Amygdala (tissue), 56 donors: ENCODE data around the gene LRRFIP1.

Experiments
- DNase-seq, 56 donors: peaks; one replicate each; lab custom pipeline; 2025; lab: John Stamatoyannopoulos, UW

The LRRFIP1 gene, protein sequence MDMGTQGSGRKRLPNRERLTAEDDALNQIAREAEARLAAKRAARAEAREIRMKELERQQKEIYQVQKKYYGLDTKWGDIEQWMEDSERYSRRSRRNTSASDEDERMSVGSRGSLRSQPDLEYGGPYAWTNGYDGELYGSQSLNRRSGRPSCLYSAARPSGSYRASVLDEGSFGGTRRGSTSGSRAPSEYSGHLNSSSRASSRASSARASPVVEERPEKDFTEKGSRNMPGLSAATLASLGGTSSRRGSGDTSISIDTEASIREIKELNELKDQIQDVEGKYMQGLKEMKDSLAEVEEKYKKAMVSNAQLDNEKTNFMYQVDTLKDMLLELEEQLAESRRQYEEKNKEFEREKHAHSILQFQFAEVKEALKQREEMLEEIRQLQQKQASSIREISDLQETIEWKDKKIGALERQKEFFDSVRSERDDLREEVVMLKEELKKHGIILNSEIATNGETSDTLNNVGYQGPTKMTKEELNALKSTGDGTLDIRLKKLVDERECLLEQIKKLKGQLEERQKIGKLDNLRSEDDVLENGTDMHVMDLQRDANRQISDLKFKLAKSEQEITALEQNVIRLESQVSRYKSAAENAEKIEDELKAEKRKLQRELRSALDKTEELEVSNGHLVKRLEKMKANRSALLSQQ

DNA sequence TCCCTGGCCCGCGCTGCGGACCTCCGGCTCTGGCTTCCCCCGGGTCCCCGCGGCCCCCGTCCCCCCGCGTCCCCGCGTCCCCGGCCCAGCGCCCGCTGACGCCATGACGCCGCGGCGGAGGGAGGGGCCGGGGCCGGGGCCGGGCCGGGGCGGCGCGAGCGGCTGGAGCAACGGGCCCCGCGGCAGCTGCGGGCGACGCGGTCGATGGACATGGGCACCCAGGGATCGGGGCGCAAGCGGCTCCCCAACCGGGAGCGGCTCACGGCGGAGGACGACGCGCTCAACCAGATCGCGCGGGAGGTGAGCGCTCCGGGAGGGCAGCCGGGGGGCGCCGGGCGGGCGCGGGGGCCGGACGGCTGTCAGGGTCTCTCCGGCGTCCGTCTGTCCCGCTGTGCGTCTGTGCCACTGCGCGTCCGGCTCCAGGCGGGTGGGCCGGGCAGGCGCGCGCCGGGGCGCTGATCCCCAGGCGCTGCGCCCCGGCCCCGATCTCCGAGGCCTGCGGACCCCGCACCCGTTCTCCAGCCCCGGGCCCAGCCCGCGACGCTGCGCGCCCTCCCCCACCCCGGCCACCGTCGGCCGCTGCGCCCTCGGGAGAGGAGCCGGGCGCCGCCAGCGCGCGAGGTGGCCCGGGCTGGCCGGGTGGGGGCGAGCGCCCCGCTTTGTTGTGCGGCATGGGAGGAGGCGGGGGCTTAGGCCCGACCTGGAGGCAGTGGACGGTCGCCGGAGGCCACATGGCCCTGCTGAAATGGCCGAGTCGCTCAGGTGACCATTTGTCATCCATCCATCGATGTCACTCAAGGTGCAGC lies at the start of gene LRRFIP1:
LRRFIP1 (plus strand) TSS at position 147 of the 806 bp plus-strand sequence; CDS start at position 205, 58 bp downstream.
- peak in 4 of 56 donors; percentile 20 to 43 (median 30) for DNase-seq

- no peak for DNase-seq
Measured at GRCh38 chr2:237577956-237578870, 49.2 kb upstream of the LRRFIP1 start.

- no peak for DNase-seq
Measured at GRCh38 chr2:237581326-237581725, 46.1 kb upstream of the LRRFIP1 start.

GRCh38 chr2:237581751-237582746 lies 45.3 kb upstream of the LRRFIP1 start:
- peak in 35 of 56 donors; percentile 9 to 68 (median 33) for DNase-seq

- no peak for DNase-seq
Measured at GRCh38 chr2:237583385-237584295, 43.7 kb upstream of the LRRFIP1 start.

DNA sequence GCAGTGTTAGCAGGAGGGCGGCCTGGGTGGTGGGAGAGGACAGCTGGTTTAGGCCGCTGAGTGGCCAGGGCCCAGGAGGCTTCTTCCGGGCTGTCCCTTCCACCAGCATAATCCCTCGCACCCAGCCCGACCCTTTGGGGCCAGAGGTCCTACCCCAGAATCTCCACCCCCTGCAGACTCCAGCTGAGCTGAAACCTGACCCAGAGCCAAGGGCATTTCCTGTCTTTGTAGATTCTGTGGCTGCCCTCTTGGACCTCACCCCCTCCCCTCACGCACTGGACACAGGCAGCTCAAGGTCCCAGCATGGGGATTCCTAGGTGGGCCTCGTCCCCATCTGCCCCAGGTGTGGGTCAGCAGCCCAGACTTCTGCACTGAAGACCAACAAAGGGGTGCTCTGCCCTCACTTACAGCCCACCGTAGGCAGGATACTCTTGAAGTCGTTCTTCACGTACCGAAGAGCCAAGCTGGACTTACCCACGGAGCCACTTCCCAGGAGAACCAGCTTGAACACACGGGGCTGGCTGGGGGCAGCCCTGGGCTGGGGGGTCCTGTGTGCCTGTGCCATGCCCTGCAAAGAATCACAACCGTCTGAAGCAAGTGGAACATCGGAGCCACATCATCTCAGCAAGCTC lies 41.7 kb upstream of the LRRFIP1 start:
- DNase-seq: no peak

DNA sequence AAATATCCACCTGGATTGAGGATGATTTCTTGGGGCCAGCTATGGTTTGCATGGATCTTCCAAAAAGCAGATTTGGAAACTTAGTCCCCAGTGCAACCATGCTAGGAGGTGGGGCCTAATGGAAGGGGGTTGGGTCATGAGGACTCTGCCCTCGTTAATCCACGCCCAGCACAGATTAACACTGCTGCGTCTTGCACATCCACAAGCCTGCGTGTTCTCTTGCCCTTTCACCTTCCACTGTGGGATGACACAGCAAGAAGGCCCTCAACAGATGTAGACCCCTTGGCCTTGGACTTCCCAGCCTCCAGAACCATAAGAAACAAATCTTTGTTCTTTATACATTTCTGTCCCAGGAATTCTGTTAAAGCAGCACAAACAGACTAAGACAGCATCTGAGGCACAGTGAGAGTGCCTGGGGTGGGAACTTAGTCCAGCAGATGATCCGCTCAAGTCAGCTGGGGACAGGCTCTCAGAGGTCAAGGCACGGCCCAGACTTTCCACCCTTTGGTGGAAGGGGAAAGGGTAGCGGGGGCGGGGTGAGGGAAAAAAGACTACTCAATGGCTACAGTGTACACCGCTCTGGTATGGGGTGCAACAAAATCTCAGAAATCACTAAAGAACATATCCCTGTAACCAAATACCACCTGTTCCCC lies 39.2 kb upstream of the LRRFIP1 start:
- no peak for DNase-seq

DNA sequence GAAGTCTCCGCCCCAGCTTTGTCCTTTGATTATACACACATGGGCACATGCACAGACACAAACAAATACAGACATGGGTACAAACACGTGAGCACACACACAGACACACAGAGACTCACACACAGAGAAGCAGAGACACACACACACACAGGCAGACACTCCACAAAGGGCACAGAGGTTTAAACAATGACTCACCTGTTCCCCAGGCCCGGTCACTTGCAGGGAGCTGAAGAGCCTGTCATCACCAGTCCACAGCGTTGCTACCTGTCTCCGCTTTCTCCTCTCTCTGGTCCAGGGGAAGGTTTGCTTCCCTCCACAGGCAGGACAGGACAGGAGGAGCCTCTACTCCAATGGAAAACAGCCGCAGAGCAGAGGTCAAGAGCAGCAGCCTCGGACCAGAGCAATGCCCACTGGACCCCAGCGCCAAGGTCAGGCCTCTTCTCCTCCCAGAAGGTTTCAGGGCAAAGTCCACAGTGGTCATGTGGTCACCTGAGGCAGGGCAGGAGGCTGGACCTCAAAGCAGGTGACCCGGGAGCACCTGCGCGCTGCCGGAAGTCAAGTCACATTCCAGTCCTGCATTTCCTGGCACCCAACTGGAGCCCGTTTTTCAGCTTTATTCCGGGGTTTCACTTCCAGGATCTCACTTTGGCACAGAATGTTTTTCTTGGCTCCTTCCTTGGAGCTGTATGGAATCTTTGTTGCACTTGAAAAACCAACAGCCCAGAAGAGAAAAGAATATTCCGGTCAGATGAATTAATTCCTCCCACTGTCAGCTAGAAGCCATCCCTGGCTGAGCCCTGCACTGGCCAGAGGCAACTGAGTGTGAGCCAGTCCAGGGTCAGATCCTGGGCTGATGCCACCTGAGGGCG lies 36.9 kb upstream of the LRRFIP1 start, which contains the start of gene RAB17:
RAB17 (minus strand) TSS at position 463 of the 869 bp plus-strand sequence. CDS start 4,580 bp downstream, outside the sequence.
- no peak for DNase-seq

- no peak for DNase-seq
Measured at GRCh38 chr2:237591141-237591881, 36.1 kb upstream of the LRRFIP1 start.

- no peak for DNase-seq
Measured at GRCh38 chr2:237592425-237592980, 34.9 kb upstream of the LRRFIP1 start.

GRCh38 chr2:237593036-237593435 lies 34.4 kb upstream of the LRRFIP1 start:
- DNase-seq: no peak

DNA sequence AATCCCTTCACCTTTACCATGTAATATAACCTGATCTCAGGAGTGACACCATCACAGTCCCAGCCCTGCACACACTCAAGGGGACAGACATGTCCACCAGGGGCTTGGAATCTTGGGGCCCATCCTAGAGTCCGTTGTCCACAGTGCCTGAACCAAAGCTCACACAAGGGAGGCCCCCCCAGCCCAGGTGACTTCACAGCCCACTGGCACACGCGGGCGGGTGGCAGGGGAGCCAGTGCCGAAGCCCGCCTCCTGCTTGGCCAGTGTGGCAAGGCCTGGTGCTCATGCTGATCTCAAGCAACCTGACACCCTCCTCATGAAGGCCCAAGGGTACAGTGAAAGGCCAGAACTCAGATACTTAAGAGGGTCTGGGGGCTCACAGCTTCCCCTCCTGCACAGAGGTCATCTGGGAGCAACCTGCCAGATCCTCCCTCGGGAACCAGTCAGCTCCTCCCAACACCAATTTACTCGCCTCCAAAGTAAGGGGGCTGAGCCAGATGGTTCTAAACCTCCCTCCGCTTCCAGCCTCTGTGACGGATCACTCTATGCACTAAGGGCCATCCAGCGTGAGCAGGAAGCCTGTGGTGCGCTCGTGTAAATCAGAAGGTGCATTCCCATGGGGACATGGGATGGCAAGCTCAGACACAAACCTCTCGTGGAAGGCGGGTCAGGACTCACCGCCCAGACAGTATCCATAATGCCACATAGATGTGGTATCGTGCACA lies 33.6 kb upstream of the LRRFIP1 start:
- no peak for DNase-seq

DNA sequence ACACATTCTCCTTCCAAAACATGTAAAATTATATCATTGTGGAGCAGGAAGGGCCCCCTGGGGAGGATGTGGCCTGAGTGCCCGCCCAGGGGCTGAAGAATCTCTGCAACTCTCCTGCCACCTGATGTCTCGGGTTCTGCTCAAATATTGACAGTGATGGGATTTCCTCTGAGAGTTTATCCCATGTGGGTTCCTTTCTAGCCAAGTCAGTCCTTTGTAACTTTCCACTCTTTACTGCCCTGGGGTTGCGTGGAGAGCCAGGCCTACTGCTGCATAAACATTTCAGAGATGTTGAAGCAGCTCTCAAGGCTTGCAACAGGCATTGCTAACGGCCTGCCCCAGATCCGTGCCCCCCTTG lies 32.9 kb upstream of the LRRFIP1 start:
- DNase-seq: no peak
